Retina (tissue), 1 donor: ENCODE data around the gene ASGR2.
"Not testable (repeated sequence)": the region's sequence is repeated elsewhere in the genome, so short reads cannot be mapped to it uniquely, and the experiment has no call there.

ENCODE experiments used
- DNase-seq: peaks from one replicate; pipeline ENCODE4 v3.0.0-alpha.2; 2016

The ASGR2 gene

GRCh38 chr17:7123844-7124243, 9.2 kb upstream of the ASGR2 start:
- DNase-seq, result no peak

DNA sequence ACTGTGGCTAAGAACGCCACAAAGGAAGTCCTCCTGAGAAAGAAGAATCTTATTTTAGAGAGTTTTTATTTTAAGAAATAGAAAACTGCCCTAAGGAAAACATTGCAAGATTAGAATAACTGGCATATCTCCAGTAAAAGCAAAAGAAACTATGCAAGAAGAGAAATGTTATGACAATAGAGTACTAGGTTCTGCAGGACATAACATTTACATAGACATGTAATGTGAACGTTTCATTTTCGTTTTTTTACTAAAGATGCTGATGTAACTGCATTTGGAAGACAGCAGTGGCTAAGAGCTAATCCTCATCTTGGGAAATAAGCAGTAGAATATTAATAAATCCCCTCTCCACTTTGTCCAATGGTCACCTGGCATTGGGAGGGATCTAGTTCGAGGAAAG, 7.8 kb upstream of the ASGR2 start:
- no peak for DNase-seq

- DNase-seq, result not testable (repeated sequence)
Observed at GRCh38 chr17:7120635-7121034, 6.0 kb upstream of the ASGR2 start.

- DNase-seq, result no peak
Observed at GRCh38 chr17:7120123-7120522, 5.5 kb upstream of the ASGR2 start.

- DNase-seq, result no peak
Observed at GRCh38 chr17:7119314-7119713, 4.7 kb upstream of the ASGR2 start.

GRCh38 chr17:7114875-7115614, 423 bp upstream of the ASGR2 start:
- DNase-seq, result no peak

DNA sequence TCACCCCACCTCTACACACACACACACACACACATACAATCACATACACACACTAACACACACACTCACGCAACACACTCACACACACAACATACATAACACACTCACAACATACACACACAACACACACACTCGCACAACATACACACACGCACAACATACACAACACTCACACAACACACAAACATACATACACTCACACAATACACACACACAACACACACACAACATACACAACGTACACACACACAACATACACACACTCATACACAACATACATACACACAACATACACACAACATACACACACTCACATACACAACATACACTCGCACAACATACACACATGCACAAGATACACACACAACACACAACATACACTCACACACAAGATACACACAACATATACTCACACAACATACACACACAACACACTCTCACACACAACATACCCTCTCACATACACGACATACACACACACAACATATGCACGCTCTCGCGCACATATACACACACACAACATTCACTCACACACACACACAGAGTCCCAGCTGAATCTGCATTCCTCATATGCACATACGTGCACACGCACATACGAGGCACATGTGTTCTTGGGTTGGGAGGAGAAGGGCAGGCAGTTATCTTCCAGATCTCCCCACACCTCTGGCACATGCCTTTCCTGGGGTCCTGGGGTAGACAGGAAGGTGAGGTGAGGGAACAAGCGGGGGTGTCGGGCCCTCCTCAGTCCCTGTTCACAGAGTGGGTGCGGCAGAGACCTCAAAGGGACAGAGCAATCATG, 1.1 kb downstream of the ASGR2 start:
- DNase-seq, result no peak

DNA sequence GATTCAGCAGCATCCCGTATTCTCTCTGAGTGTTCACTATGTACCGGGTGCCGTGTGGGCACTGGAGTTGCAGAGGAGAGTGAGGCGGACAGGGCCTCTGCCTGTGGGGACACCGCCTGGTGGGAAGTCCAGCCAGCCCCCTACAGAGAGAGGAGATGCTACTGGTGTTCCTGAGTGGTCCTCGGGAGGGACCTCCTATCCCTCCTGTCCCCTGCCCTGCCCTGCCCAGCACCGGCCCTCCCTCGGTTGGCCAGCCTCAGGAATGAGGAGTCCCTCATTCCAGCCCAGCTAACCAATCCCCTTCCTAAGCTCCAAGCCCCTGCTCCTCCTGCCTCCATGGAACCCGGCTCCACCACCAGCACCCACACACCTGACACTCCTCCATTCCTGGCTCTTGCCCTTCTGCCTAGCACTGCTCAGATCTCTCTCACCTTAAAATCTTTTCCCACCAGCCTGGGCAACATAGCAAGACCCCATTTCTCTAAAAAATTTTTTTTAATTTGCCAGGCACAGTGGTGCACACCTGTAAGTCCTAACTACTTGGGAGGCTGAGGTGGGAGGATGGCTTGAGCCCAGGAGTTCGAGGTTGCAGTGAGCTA, 2.0 kb downstream of the ASGR2 start:
- DNase-seq, result no peak

GRCh38 chr17:7111784-7112509, 2.7 kb downstream of the ASGR2 start:
- no peak for DNase-seq

DNA sequence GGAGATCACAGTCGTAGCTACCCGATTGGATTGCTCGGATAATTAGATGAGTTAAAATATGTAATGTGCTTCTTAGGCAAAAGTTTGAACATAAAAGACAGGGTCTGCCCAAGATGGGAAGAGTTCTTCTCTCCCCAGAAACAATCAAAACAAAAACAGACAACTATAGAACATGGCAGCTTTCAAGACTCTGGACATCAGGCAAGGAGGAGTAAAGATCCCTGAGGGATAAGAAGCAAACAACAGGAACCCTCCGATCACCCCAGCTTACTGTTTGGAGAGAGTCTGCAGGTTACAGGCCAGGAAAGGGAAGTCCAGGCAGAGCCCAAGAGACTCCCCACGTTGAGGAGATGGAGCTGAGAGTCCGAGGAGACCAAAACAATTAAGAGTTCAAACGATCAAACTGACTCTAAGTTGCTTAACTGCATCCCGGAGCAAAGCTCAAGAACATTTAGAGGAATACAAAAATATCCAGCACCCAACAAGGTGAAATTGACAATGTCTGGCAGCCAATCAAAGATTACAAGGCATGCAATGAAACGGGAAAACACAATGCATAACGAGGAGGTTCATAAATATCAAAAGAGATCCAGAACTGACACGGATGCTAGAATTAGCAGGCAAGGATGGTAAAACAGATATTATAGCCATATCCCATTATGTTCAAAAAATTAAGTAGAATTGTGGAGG, 3.9 kb downstream of the ASGR2 start:
- DNase-seq, result no peak

- DNase-seq, result no peak
Observed at GRCh38 chr17:7109461-7110322, 4.9 kb downstream of the ASGR2 start.

GRCh38 chr17:7108981-7109380, 5.6 kb downstream of the ASGR2 start:
- no peak for DNase-seq

DNA sequence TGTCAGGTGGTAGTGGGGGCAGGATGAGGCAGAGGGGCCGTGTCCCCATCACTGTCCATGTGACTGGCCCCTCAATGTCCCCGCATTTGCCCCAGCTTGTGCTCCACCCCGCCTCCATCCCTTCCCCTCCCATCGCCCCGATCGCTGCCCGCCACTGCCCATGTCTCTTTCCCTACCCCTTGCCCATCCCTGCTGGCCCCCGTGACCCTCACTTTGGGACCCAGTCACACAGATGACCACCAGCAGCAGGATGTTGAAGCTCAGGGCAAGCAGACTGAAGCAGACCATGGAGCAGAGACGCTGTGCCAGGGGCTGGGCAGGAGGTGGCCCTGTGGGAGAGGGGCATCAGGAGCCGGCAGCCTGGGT, 6.1 kb downstream of the ASGR2 start:
- DNase-seq, result no peak

GRCh38 chr17:7107795-7108559, 6.6 kb downstream of the ASGR2 start:
- DNase-seq, result no peak

DNA sequence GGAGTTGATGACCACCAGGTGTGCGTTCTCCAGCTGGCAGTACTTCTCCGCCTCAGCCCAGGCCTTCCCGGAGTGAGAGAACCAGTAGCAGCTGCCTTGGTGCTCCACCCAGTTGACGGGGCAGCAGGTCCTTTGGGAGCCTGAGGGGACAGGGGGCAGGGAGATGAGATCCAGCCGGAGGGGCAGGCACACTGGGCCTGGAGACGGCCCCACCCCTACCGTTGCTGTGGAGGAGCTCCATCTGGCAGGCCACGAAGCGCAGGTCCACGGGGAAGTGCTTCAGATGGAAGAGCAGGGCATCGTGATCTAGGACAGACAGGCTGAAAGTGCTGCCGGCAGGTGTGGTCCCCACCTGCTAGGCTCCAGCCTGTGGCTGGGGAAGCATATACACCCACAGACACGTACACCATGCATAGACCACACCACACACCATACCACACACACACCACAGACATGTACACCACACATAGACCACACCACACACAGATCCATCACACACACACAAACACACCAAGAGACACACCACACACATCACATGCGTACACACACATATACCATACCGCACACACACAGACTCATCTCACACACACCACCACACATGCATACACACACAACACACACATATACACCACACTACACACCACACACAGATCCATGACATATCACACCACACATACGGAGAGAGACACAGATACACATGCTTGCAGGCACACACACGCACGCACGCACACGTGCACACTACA, 7.4 kb downstream of the ASGR2 start:
- no peak for DNase-seq

GRCh38 chr17:7102421-7102820, 12.2 kb downstream of the ASGR2 start:
- DNase-seq, result no peak

GRCh38 chr17:7101531-7101930, 13.1 kb downstream of the ASGR2 start:
- DNase-seq, result no peak

- DNase-seq, result not testable (repeated sequence)
Observed at GRCh38 chr17:7100641-7101379, 13.8 kb downstream of the ASGR2 start.

DNA sequence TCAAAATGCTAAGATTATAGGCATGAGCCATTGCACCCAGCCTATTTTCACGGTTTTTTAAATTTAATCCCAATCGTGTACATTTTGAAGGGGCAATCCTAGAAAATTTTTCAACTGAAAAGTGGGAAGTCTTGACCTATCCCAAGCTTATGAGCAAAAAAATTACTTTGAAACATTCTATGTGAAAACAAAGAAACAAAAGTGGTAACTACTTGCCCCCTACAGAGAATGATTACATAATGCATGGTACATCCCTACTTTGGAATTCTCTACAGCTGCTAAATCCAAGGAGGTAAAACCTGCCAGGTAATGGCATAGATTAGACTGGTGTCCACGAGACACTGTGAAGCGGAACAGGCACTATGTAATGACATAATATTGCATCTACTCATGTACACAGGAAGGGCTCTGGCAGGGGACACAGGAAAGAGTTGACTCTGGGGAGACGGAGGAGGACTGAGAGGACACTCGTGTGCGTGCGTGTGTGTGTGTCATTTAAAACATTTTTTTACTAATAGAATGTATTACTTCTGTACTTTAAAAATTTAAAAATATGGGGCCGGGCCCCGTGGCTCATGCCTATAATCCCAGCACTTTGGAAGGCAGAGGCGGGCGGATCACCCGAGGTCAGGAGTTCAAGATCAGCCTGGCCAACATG, 15.7 kb downstream of the ASGR2 start:
- DNase-seq, result no peak
